DOHH2 (cell line): ENCODE measurements around the gene ACTL6B.

Experiments
- H3F3A ChIP-seq: fragments of 200-600 bp; sonication (generic), shearing (Covaris generic); 2 replicates; pipeline ENCODE4 v1.6.0; 2016; ENCODE audit warnings: antibody characterized with exemption, mild to moderate bottlenecking; ENCODE audit not compliant: control insufficient read depth, insufficient read depth
- H3K27ac ChIP-seq: fragments of 200-600 bp; sonication (generic); 2 replicates; pipeline ENCODE4 v1.5.1; 2014; ENCODE audit warnings: low read depth, mild to moderate bottlenecking, low read length, moderate library complexity
- H3K27me3 ChIP-seq: fragments of 200-600 bp; sonication (generic); 2 replicates; pipeline ENCODE4 v1.6.1; 2014; ENCODE audit warnings: mild to moderate bottlenecking, low read length, mixed read lengths; ENCODE audit not compliant: control insufficient read depth
- H3K36me3 ChIP-seq: fragments of 200-600 bp; sonication (generic); 2 replicates; pipeline ENCODE4 v1.6.1; 2014; ENCODE audit warnings: mild to moderate bottlenecking, low read length, moderate library complexity, mixed read lengths; ENCODE audit not compliant: control insufficient read depth
- H3K4me1 ChIP-seq: fragments of 200-600 bp; sonication (generic); 2 replicates; pipeline ENCODE4 v1.6.1; 2014; ENCODE audit warnings: mild to moderate bottlenecking, low read length, mixed read lengths; ENCODE audit not compliant: control insufficient read depth
- H3K4me2 ChIP-seq: fragments of 200-600 bp; sonication (generic); 2 replicates; pipeline ENCODE4 v1.6.0; 2014; ENCODE audit warnings: mild to moderate bottlenecking, low read length, moderate library complexity
- H3K4me3 ChIP-seq: fragments of 200-600 bp; sonication (generic); 2 replicates; pipeline ENCODE4 v1.5.1; 2014; ENCODE audit warnings: mild to moderate bottlenecking, low read length, mixed read lengths
- H3K79me2 ChIP-seq: fragments of 200-600 bp; sonication (generic); 2 replicates; pipeline ENCODE4 v1.6.1; 2014; ENCODE audit warnings: mild to moderate bottlenecking, low read length, mixed read lengths; ENCODE audit not compliant: control insufficient read depth
- H3K9me2 ChIP-seq: fragments of 200-600 bp; sonication (generic); replicated peaks from 2 replicates; pipeline ENCODE4 v1.6.1; 2014; ENCODE audit warnings: mild to moderate bottlenecking, low read length, mixed read lengths; ENCODE audit not compliant: control insufficient read depth
- H3K9me3 ChIP-seq: fragments of 200-600 bp; sonication (generic); 2 replicates; pipeline ENCODE4 v1.6.1; 2014; ENCODE audit warnings: antibody characterized with exemption, low read length, mixed read lengths; ENCODE audit not compliant: control insufficient read depth, insufficient read depth
- H4K20me1 ChIP-seq: fragments of 200-600 bp; sonication (generic); 2 replicates; pipeline ENCODE4 v1.6.0; 2014; ENCODE audit warnings: low read depth, mild to moderate bottlenecking, antibody characterized with exemption, low read length, moderate library complexity; ENCODE audit not compliant: control insufficient read depth, insufficient read depth
- EZH2phosphoT487 ChIP-seq: fragments of 200-600 bp; sonication (generic); IDR thresholded peaks from 2 replicates; pipeline ENCODE4 v1.6.1; 2017; ENCODE audit warnings: borderline replicate concordance, mild to moderate bottlenecking, antibody characterized with exemption, low read length, moderate library complexity, mixed read lengths
- TF ChIP-seq, protein P1 (sequence below): fragments of 200-600 bp; sonication (generic); IDR thresholded peaks from one replicate; pipeline ENCODE4 v1.5.1; 2014; ENCODE audit warnings: antibody characterized with exemption, mild to moderate bottlenecking, low read depth, low read length; ENCODE audit not compliant: poor library complexity, severe bottlenecking

The ACTL6B gene

DNA sequence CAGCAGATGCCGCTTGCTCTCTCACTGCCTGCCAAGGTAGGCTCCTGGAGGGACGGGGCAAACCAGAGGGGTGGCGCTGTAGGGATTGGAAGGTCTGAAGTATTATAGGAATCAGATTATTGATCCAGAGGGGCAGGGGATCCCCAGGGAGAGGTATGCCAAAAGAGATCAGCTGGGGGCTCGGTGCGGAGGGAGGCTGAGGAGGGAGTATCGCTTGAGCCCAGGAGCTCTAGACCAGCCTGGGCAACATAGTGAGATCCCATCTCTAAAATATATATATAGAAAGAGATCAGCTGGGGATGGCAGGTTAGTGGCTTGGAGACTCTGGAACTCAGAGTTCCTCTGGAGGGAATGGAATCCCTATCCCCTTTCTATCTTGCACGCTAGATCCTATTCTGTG lies 61.1 kb downstream of the ACTL6B start:
- Histone ChIP-seq H3K36me3 (no peaks in the 10 kb centered on the region), H3K27ac (no peak overlapping the region), H3K4me1 (no peaks in the 10 kb centered on the region), H3K79me2 (no peaks in the 10 kb centered on the region), H3K9me2 (no peaks in the 10 kb centered on the region), H3F3A (no peaks in the 10 kb centered on the region), H3K9me3 (no peaks in the 10 kb centered on the region), H3K27me3 (peaks cover 5% of the 10 kb centered on the region; the same call in 1 of the 2 replicates), H3K4me2 (no peak overlapping the region), H4K20me1 (no peaks in the 10 kb centered on the region), H3K4me3 (no peak overlapping the region)
- no peak for TF ChIP-seq EZH2phosphoT487
- TF ChIP-seq, protein P1, sequence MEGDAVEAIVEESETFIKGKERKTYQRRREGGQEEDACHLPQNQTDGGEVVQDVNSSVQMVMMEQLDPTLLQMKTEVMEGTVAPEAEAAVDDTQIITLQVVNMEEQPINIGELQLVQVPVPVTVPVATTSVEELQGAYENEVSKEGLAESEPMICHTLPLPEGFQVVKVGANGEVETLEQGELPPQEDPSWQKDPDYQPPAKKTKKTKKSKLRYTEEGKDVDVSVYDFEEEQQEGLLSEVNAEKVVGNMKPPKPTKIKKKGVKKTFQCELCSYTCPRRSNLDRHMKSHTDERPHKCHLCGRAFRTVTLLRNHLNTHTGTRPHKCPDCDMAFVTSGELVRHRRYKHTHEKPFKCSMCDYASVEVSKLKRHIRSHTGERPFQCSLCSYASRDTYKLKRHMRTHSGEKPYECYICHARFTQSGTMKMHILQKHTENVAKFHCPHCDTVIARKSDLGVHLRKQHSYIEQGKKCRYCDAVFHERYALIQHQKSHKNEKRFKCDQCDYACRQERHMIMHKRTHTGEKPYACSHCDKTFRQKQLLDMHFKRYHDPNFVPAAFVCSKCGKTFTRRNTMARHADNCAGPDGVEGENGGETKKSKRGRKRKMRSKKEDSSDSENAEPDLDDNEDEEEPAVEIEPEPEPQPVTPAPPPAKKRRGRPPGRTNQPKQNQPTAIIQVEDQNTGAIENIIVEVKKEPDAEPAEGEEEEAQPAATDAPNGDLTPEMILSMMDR, result no peak
